GM23338 (cell line): ENCODE results near the gene PSMC3. TPM values are rescaled to one million over a fixed set of nuclear protein-coding genes. Genes with fewer than 3 reads are reported as not detected.

ENCODE experiments used
- ATAC-seq: fragments of 200-7000 bp; cut with Tn5 transposase; 3 replicates; pipeline ENCODE4 v1.9.1; 2020
- DNase-seq: peaks from one replicate; pipeline ENCODE4 v3.0.0-alpha.2; 2015; ENCODE audit warnings: low spot score
- H2AFZ ChIP-seq: fragments of 200-600 bp; sonication (generic); 2 replicates; pipeline ENCODE4 v1.8.0; 2016; ENCODE audit warnings: antibody characterized with exemption, mild to moderate bottlenecking, moderate library complexity
- H3F3A ChIP-seq: fragments of 200-600 bp; sonication (generic); replicated peaks from 2 replicates; pipeline ENCODE4 v1.8.0; 2017; ENCODE audit warnings: antibody characterized with exemption, mixed run types, low read depth
- H3K27ac ChIP-seq: fragments of 200-600 bp; sonication (generic); 2 replicates; pipeline ENCODE4 v1.6.1; 2016; ENCODE audit warnings: low read depth
- H3K27me3 ChIP-seq: fragments of 200-600 bp; sonication (generic); 2 replicates; pipeline ENCODE4 v1.8.0; 2016; ENCODE audit warnings: mild to moderate bottlenecking, mixed run types, moderate library complexity; ENCODE audit not compliant: insufficient read depth
- H3K36me3 ChIP-seq: fragments of 200-600 bp; sonication (generic); 2 replicates; pipeline ENCODE4 v1.8.0; 2016; ENCODE audit warnings: mild to moderate bottlenecking; ENCODE audit not compliant: insufficient read depth
- H3K4me1 ChIP-seq: fragments of 200-600 bp; sonication (generic); 2 replicates; pipeline ENCODE4 v1.8.0; 2016; ENCODE audit warnings: mild to moderate bottlenecking, moderate library complexity; ENCODE audit not compliant: insufficient read depth
- H3K4me2 ChIP-seq: fragments of 200-600 bp; sonication (generic); 2 replicates; pipeline ENCODE4 v1.7.1; 2017; ENCODE audit warnings: mixed run types
- H3K4me3 ChIP-seq: fragments of 200-600 bp; sonication (generic); 2 replicates; pipeline ENCODE4 v1.6.1; 2016; ENCODE audit warnings: mixed run types
- H3K79me2 ChIP-seq: fragments of 200-600 bp; sonication (generic); replicated peaks from 2 replicates; pipeline ENCODE4 v1.8.0; 2017; ENCODE audit warnings: mild to moderate bottlenecking; ENCODE audit not compliant: insufficient read depth
- H3K9me2 ChIP-seq: fragments of 200-600 bp; sonication (generic); 2 replicates; pipeline ENCODE4 v1.8.0; 2017; ENCODE audit not compliant: insufficient read depth
- H4K20me1 ChIP-seq: fragments of 200-600 bp; sonication (generic); replicated peaks from 2 replicates; pipeline ENCODE4 v1.8.0; 2017; ENCODE audit warnings: mild to moderate bottlenecking; ENCODE audit not compliant: insufficient read depth
- H3K27ac Mint-ChIP-seq: 2 replicates; pipeline ENCODE4 v1.8.0; 2020; ENCODE audit warnings: inconsistent platforms, mild to moderate bottlenecking, moderate library complexity, mixed read lengths
- H3K27me3 Mint-ChIP-seq: 3 replicates; pipeline ENCODE4 v1.8.0; 2022; ENCODE audit warnings: low read depth, mild to moderate bottlenecking, moderate library complexity, mixed read lengths, inconsistent platforms; ENCODE audit not compliant: insufficient read depth, poor library complexity
- H3K36me3 Mint-ChIP-seq: 3 replicates; pipeline ENCODE4 v1.8.0; 2021; ENCODE audit warnings: low read depth, mild to moderate bottlenecking, inconsistent platforms, moderate library complexity, mixed read lengths
- H3K4me1 Mint-ChIP-seq: 3 replicates; pipeline ENCODE4 v1.8.0; 2020; ENCODE audit warnings: mild to moderate bottlenecking, inconsistent platforms, mixed read lengths
- H3K4me3 Mint-ChIP-seq: 3 replicates; pipeline ENCODE4 v1.8.0; 2021; ENCODE audit warnings: moderate library complexity, mild to moderate bottlenecking, inconsistent platforms, mixed read lengths
- H3K9me3 Mint-ChIP-seq: 3 replicates; pipeline ENCODE4 v1.8.0; 2020; ENCODE audit warnings: moderate library complexity, mild to moderate bottlenecking, inconsistent platforms, mixed read lengths
- CREB1 ChIP-seq: fragments of 250-450 bp; sonication (Bioruptor Pico); IDR thresholded peaks from 2 replicates; pipeline ENCODE4 v1.5.0; 2020; ENCODE audit warnings: low read depth, mild to moderate bottlenecking, moderate library complexity
- CTCF ChIP-seq, 2 experiments: fragments of 200-600 bp in 1 of 2; sonication (generic) in 1 of 2; conservative IDR thresholded peaks; 2 replicates each; pipeline versions ENCODE4 v1.5.1 to v1.6.1; 2016 to 2017; ENCODE audit warnings: antibody characterized with exemption in 2 of 2, low read depth in 2 of 2, mild to moderate bottlenecking in 2 of 2, moderate library complexity in 1 of 2
- ETS1 ChIP-seq: IDR thresholded peaks from 2 replicates; pipeline ENCODE4 v1.6.1; 2016; ENCODE audit warnings: antibody characterized with exemption
- EZH2 ChIP-seq: fragments of 200-600 bp; sonication (generic); IDR thresholded peaks from one replicate; pipeline ENCODE4 v1.8.0; 2017; ENCODE audit warnings: antibody characterized with exemption, mild to moderate bottlenecking, low read depth; ENCODE audit not compliant: unreplicated experiment
- EZH2phosphoT487 ChIP-seq: fragments of 200-600 bp; sonication (generic); IDR thresholded peaks from one replicate; pipeline ENCODE4 v1.8.1; 2018; ENCODE audit warnings: antibody characterized with exemption; ENCODE audit not compliant: unreplicated experiment
- JUNB ChIP-seq: IDR thresholded peaks from one replicate; pipeline ENCODE4 v1.6.1; 2016; ENCODE audit warnings: antibody characterized with exemption; ENCODE audit not compliant: unreplicated experiment
- NANOG ChIP-seq: IDR thresholded peaks from 2 replicates; pipeline ENCODE4 v1.6.1; 2016; ENCODE audit warnings: antibody characterized with exemption, borderline replicate concordance
- POLR2AphosphoS5 ChIP-seq: IDR thresholded peaks from 2 replicates; pipeline ENCODE4 v1.6.1; 2016; ENCODE audit warnings: antibody characterized with exemption, low read depth
- REST ChIP-seq: IDR thresholded peaks from one replicate; pipeline ENCODE4 v1.6.1; 2018; ENCODE audit warnings: antibody characterized with exemption; ENCODE audit not compliant: unreplicated experiment
- STAT1 ChIP-seq: IDR thresholded peaks from one replicate; pipeline ENCODE4 v1.6.1; 2016; ENCODE audit warnings: antibody characterized with exemption; ENCODE audit not compliant: unreplicated experiment
- ZNF114 ChIP-seq: fragments of 250-450 bp; sonication (Bioruptor Pico); IDR thresholded peaks from 2 replicates; pipeline ENCODE4 v1.5.0; 2020; ENCODE audit warnings: mild to moderate bottlenecking, moderate library complexity
- ZNF331 ChIP-seq: fragments of 250-450 bp; sonication (Bioruptor Pico); IDR thresholded peaks from 2 replicates; pipeline ENCODE4 v1.5.0; 2020; ENCODE audit warnings: low read depth, mild to moderate bottlenecking, moderate library complexity
- ZNF462 ChIP-seq: fragments of 250-450 bp; sonication (Bioruptor Pico); IDR thresholded peaks from 2 replicates; pipeline ENCODE4 v1.5.0; 2020; ENCODE audit warnings: mild to moderate bottlenecking, moderate library complexity
- polyA plus RNA-seq: library from polyadenylated mRNA; unstranded; fragments of >200 nt; fragmentation: Nextera tagmentation; extraction: Ambion mirVana; gene quantifications from 2 replicates; pipeline ENCODE4 v1.2.1, GENCODE V29; 2016
- total RNA-seq: library from RNA; depleted of rRNA; stranded (reverse); fragments of >200 nt; shearing (Covaris generic); gene quantifications from 2 replicates; pipeline ENCODE4 v1.2.3, GENCODE V29; 2014

Gene PSMC3
- total and polyA plus RNA-seq, 2 experiments from 2014 or later = 147 to 190 TPM

DNA sequence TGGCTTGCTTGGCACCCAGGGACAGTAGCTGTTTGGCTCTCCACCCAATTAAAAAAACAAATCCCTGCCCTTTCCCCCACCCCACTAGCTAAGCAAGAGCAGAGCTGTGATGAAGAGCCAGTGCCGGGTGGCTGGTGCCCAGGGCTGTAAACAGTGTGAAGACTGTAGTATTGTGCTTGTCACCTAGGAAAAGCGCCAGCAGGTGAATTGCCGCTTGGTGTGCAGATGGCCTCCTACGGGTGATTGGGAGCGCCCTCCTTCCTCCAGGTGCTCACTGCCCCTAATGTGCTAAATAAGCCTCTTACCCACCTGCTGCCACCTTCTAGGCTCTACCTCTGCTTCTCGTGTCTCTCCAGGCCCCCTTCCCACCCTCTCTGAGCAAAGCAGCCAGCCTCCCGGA lies 41.1 kb upstream of the PSMC3 start:
- no peak for DNase-seq
- peak overlapping the region; percentile 89 for H3K27ac Mint-ChIP-seq
- no peaks in the 10 kb centered on the region for H3K27me3 ChIP-seq
- peaks cover 67% of the 10 kb centered on the region for H3K79me2 ChIP-seq
- no peaks in the 10 kb centered on the region for H3K9me2 ChIP-seq
- peak; percentile 8 for ATAC-seq
- peaks cover 16% of the 10 kb centered on the region for H3K27me3 Mint-ChIP-seq
- peaks cover 37% of the 10 kb centered on the region for H3K4me1 ChIP-seq
- H3F3A ChIP-seq = peaks cover 15% of the 10 kb centered on the region; the same call in 1 of the 2 replicates
- H3K4me2 ChIP-seq = 0 out of 2 replicates have a peak overlapping the region, but pooled peaks have one; percentile 14
- peak overlapping the region; percentile 80; the same call in 1 of the 2 replicates for H3K27ac ChIP-seq
- peak overlapping the region; percentile 7; the same call in 1 of the 3 replicates for H3K4me3 Mint-ChIP-seq
- peaks cover 53% of the 10 kb centered on the region for H3K4me1 Mint-ChIP-seq
- no peak overlapping the region for H2AFZ ChIP-seq
- H3K9me3 Mint-ChIP-seq = no peaks in the 10 kb centered on the region
- H3K36me3 Mint-ChIP-seq = peaks cover 51% of the 10 kb centered on the region
- TF ChIP-seq ETS1 (no peak), CREB1 (CRISPR knock-in tag) (no peak), ZNF114 (CRISPR knock-in tag) (no peak), CTCF (conservative IDR thresholded peaks at IDR 0.05; ENCODE audit: low read depth in 2 of 2) (no peak), STAT1 (no peak), EZH2phosphoT487 (no peak), NANOG (no peak), ZNF462 (CRISPR knock-in tag) (no peak), POLR2AphosphoS5 (no peak), JUNB (no peak), REST (no peak), ZNF331 (CRISPR knock-in tag) (no peak), EZH2 (no peak)
- H3K36me3 ChIP-seq = peaks cover 38% of the 10 kb centered on the region
- peaks cover 51% of the 10 kb centered on the region for H4K20me1 ChIP-seq
- no peak overlapping the region for H3K4me3 ChIP-seq
